Endothelial cell of umbilical vein (primary cell): ENCODE results near the gene VDR. TPM values are rescaled to one million over a fixed set of nuclear protein-coding genes. Genes with fewer than 3 reads are reported as not detected.

Experiments
- BruUV-seq: library from RNA; stranded (reverse); fragments of 400-500 nt; replicated peaks from 2 replicates; lab custom pipeline; 2021; lab: Mats Ljungman, UMichigan
- CTCF ChIA-PET: fragments of 300-600, 350-600 bp; sonication (Branson Sonifier 250); formaldehyde crosslinking; loops from one replicate; lab custom pipeline; 2021; ENCODE audit warnings: antibody characterized with exemption, inconsistent platforms; lab: Charles Lee
- POLR2A ChIA-PET: fragments of 300-600, 350-600 bp; sonication (Branson Sonifier 250); formaldehyde crosslinking; loops from one replicate; lab custom pipeline; 2021; ENCODE audit warnings: antibody characterized with exemption, inconsistent platforms; lab: Charles Lee
- DNase-seq: peaks from one replicate; pipeline ENCODE4 v3.0.0-alpha.2; 2011; ENCODE audit warnings: low read depth, low spot score
- FAIRE-seq: peaks from 2 replicates; lab custom pipeline; 2011; peaks lifted over from hg19 to GRCh38; lab: Jason Lieb, UNC
- H2AFZ ChIP-seq: 2 replicates; pipeline ENCODE4 v1.6.0; 2012; ENCODE audit warnings: low read depth, low read length, control low read depth, inconsistent platforms
- H3K27ac ChIP-seq: 2 replicates; pipeline ENCODE4 v1.5.1; 2011; ENCODE audit warnings: low read depth, mild to moderate bottlenecking, control low read depth, low read length, moderate library complexity; ENCODE audit not compliant: insufficient read depth
- H3K27me3 ChIP-seq, 2 experiments: 2 replicates each; pipeline versions ENCODE4 v1.6.0 to v1.6.1; 2011; ENCODE audit warnings: low read length in 2 of 2, mixed read lengths in 1 of 2; ENCODE audit not compliant: control insufficient read depth in 2 of 2, insufficient read depth in 2 of 2
- H3K36me3 ChIP-seq, 2 experiments: 2 replicates in 1 of 2; 3 replicates in 1 of 2; pipeline ENCODE4 v1.5.1; 2011; ENCODE audit warnings: low read length in 2 of 2, mild to moderate bottlenecking in 1 of 2, moderate library complexity in 1 of 2; ENCODE audit not compliant: control insufficient read depth in 2 of 2, insufficient read depth in 2 of 2; ENCODE audit errors: extremely low read depth in 1 of 2
- H3K4me1 ChIP-seq: 3 replicates; pipeline ENCODE4 v1.5.1; 2011; ENCODE audit warnings: mild to moderate bottlenecking, low read length; ENCODE audit not compliant: control insufficient read depth, insufficient read depth; ENCODE audit errors: extremely low read depth
- H3K4me2 ChIP-seq: 2 replicates; pipeline ENCODE4 v1.6.1; 2011; ENCODE audit warnings: low read length, control low read depth, mixed read lengths; ENCODE audit not compliant: insufficient read depth
- H3K4me3 ChIP-seq, 3 experiments: fragments of 200-600 bp in 1 of 3; sonication (generic), shearing (Covaris generic) in 1 of 3; replicated peaks in 1 of 3; 2 replicates each; pipeline ENCODE4 v1.5.1; 2011 to 2016; ENCODE audit warnings: control low read depth in 3 of 3, low read length in 3 of 3, mild to moderate bottlenecking in 2 of 3, inconsistent platforms in 1 of 3, low read depth in 1 of 3, moderate library complexity in 1 of 3; ENCODE audit not compliant: insufficient read depth in 1 of 3
- H3K79me2 ChIP-seq: 2 replicates; pipeline ENCODE4 v1.6.0; 2012; ENCODE audit warnings: low read length, inconsistent platforms; ENCODE audit not compliant: control insufficient read depth, insufficient read depth
- H3K9ac ChIP-seq: replicated peaks from 2 replicates; pipeline ENCODE3; 2011; ENCODE audit warnings: low read length, control low read depth; ENCODE audit not compliant: insufficient read depth; ENCODE audit errors: extremely low read depth
- H3K9me1 ChIP-seq: replicated peaks from 3 replicates; pipeline ENCODE4 v1.6.0; 2011; ENCODE audit warnings: mild to moderate bottlenecking, low read length; ENCODE audit not compliant: control insufficient read depth, insufficient read depth; ENCODE audit errors: extremely low read depth
- H3K9me3 ChIP-seq: replicated peaks from 2 replicates; pipeline ENCODE4 v1.5.1; 2012; ENCODE audit warnings: low read length, inconsistent platforms; ENCODE audit not compliant: control insufficient read depth, insufficient read depth
- H4K20me1 ChIP-seq: replicated peaks from 2 replicates; pipeline ENCODE3; 2011; ENCODE audit warnings: mild to moderate bottlenecking, low read length; ENCODE audit not compliant: control insufficient read depth, insufficient read depth; ENCODE audit errors: extremely low read depth
- CTCF ChIP-seq, 2 donors: IDR thresholded peaks; 1 replicate in 1 of 2; 2 replicates in 1 of 2; pipeline ENCODE4 v1.5.1; 2011; ENCODE audit warnings: low read length in 2 of 2, mild to moderate bottlenecking in 2 of 2, moderate library complexity in 2 of 2, control low read depth in 1 of 2, inconsistent platforms in 1 of 2, low read depth in 1 of 2; ENCODE audit not compliant: insufficient read depth in 1 of 2; ENCODE audit errors: extremely low read depth in 1 of 2
- EZH2 ChIP-seq: IDR thresholded peaks from 2 replicates; pipeline ENCODE4 v1.6.1; 2012; ENCODE audit warnings: borderline replicate concordance, low read depth, mild to moderate bottlenecking, moderate library complexity, low read length, inconsistent platforms; ENCODE audit not compliant: severe bottlenecking
- FOS ChIP-seq: IDR thresholded peaks from 2 replicates; pipeline ENCODE4 v1.6.1; 2011; ENCODE audit warnings: mild to moderate bottlenecking, low read length, moderate library complexity, borderline replicate concordance; ENCODE audit not compliant: insufficient read depth
- GATA2 ChIP-seq: IDR thresholded peaks from 2 replicates; pipeline ENCODE4 v1.7.0; 2011; ENCODE audit warnings: low read depth, mild to moderate bottlenecking, moderate library complexity, mixed read lengths, low read length; ENCODE audit not compliant: insufficient read length, insufficient read depth
- JUN ChIP-seq: IDR thresholded peaks from 2 replicates; pipeline ENCODE4 v1.6.1; 2011; ENCODE audit warnings: borderline replicate concordance, low read depth; ENCODE audit not compliant: insufficient read length, insufficient read depth
- MAX ChIP-seq: IDR thresholded peaks from 2 replicates; pipeline ENCODE4 v1.6.1; 2011; ENCODE audit not compliant: insufficient read depth, insufficient read length
- MYC ChIP-seq: IDR thresholded peaks from one replicate; pipeline ENCODE4 v1.6.1; 2011; ENCODE audit warnings: mild to moderate bottlenecking, low read depth, low read length
- POLR2A ChIP-seq: IDR thresholded peaks from 2 replicates; pipeline ENCODE4 v1.6.1; 2012; ENCODE audit warnings: low read depth, mild to moderate bottlenecking, control low read depth, low read length
- POLR2AphosphoS5 ChIP-seq: IDR thresholded peaks from 2 replicates; pipeline ENCODE4 v1.6.1; 2012; ENCODE audit warnings: low read depth, mild to moderate bottlenecking, control low read depth, low read length, moderate library complexity; ENCODE audit not compliant: insufficient read depth
- dilution Hi-C: fragments of 300-500 bp; cut with MboI; formaldehyde crosslinking; loops from one replicate; pipeline ENCODE4 v1.15.0; 2019; ENCODE audit warnings: low sequenced_read_pairs; ENCODE audit not compliant: extremely low pct_ligation_motif_present
- intact Hi-C: fragments of 100-400 bp; cut with micrococcal nuclease; formaldehyde crosslinking; loops from one replicate; pipeline ENCODE4 v1.10.0; 2022
- polyA plus RNA-seq, 4 experiments: library from polyadenylated mRNA; depleted of rRNA in 3 of 4; stranded (reverse) in 3 of 4; unstranded in 1 of 4; fragments of >200 nt; gene quantifications; 2 replicates each; pipeline versions ENCODE4 v1.2.1 to v1.2.3, GENCODE V29; 2011 to 2012; ENCODE audit warnings: missing spikeins in 1 of 4
- total RNA-seq: library from RNA; stranded (reverse); gene quantifications from 2 replicates; pipeline ENCODE4 v1.2.3, GENCODE V29; 2021

The VDR gene
- total and polyA plus RNA-seq, 2 donors (not counting 3 experiments of a cell fraction or from before 2014, with no cell fraction given) = 0.73 to 0.91 TPM

GRCh38 chr12:47860873-47861272 lies 43.9 kb downstream of the VDR start:
- Histone ChIP-seq H3K4me1 (no peaks in the 10 kb centered on the region), H4K20me1 (no peaks in the 10 kb centered on the region), H3K4me2 (no peak overlapping the region), H3K27me3 (no peaks in the 10 kb centered on the region), H3K9me3 (no peaks in the 10 kb centered on the region), H3K79me2 (no peaks in the 10 kb centered on the region), H3K36me3 (no peaks in the 10 kb centered on the region), H2AFZ (no peak overlapping the region), H3K27ac (no peak overlapping the region), H3K4me3 (no peak overlapping the region), H3K9ac (no peak overlapping the region), H3K9me1 (no peaks in the 10 kb centered on the region)
- CTCF ChIA-PET = no interaction called here
- FAIRE-seq (no peak), DNase-seq (no peak)
- intact Hi-C loops = no loop called here
- no TSS peak for BruUV-seq
- POLR2A ChIA-PET = no interaction called here
- TF ChIP-seq MYC (no peak), FOS (no peak), POLR2AphosphoS5 (no peak), EZH2 (no peak), CTCF (IDR thresholded peaks at IDR 0.05; ENCODE audit: extremely low read depth in 1 of 2, insufficient read depth in 1 of 2, low read depth in 1 of 2, low read length in 2 of 2) (no peak), POLR2A (no peak), JUN (no peak), MAX (no peak), GATA2 (no peak)
- dilution Hi-C loops = no loop called here
